Calu3 (cell line): Measurements from ENCODE around the gene STK39. TPM values are rescaled to one million over a fixed set of nuclear protein-coding genes. Genes with fewer than 3 reads are reported as not detected.

ENCODE experiments used
- BruUV-seq: library from RNA; stranded (reverse); fragments of 400-500 nt; replicated peaks from 2 replicates; lab custom pipeline; 2021; lab: Mats Ljungman, UMichigan
- CTCF ChIA-PET: fragments of 300-600 bp; sonication (Branson Sonifier 250); formaldehyde crosslinking; loops from one replicate; lab custom pipeline; 2022; ENCODE audit warnings: antibody characterized with exemption; lab: Charles Lee
- DNase-seq: peaks from one replicate; pipeline ENCODE4 v3.0.0; 2022
- H3K27ac Mint-ChIP-seq: one replicate; pipeline ENCODE4 v1.8.0; 2022; ENCODE audit warnings: mixed read lengths; ENCODE audit not compliant: unreplicated experiment
- H3K27me3 Mint-ChIP-seq: one replicate; pipeline ENCODE4 v1.8.0; 2022; ENCODE audit warnings: mixed read lengths; ENCODE audit not compliant: unreplicated experiment
- H3K36me3 Mint-ChIP-seq: one replicate; pipeline ENCODE4 v1.8.0; 2022; ENCODE audit warnings: mild to moderate bottlenecking, moderate library complexity, mixed read lengths; ENCODE audit not compliant: insufficient read depth, unreplicated experiment
- H3K4me1 Mint-ChIP-seq: one replicate; pipeline ENCODE4 v1.8.0; 2022; ENCODE audit warnings: mild to moderate bottlenecking, low read depth, mixed read lengths; ENCODE audit not compliant: unreplicated experiment
- H3K4me3 Mint-ChIP-seq: one replicate; pipeline ENCODE4 v1.8.0; 2022; ENCODE audit warnings: mild to moderate bottlenecking, low read depth, moderate library complexity, mixed read lengths; ENCODE audit not compliant: unreplicated experiment
- H3K9me3 Mint-ChIP-seq: one replicate; pipeline ENCODE4 v1.8.0; 2022; ENCODE audit warnings: low read depth, mixed read lengths; ENCODE audit not compliant: unreplicated experiment
- intact Hi-C: fragments of 100-400 bp; cut with micrococcal nuclease; formaldehyde crosslinking; loops from one replicate; pipeline ENCODE4 v1.10.0; 2022; ENCODE audit not compliant: unreplicated experiment
- total RNA-seq: library from RNA; stranded (reverse); gene quantifications from 2 replicates; pipeline ENCODE4 v1.2.3, GENCODE V29; 2022
- TF ChIP-seq, protein P1 (sequence below): fragments of 200-600 bp; IDR thresholded peaks from one replicate; pipeline ENCODE4 v1.8.0; 2022; ENCODE audit warnings: antibody characterized with exemption; ENCODE audit not compliant: unreplicated experiment

STK39 gene
- total RNA-seq, 1 experiment from 2014 or later = 110 TPM

DNA sequence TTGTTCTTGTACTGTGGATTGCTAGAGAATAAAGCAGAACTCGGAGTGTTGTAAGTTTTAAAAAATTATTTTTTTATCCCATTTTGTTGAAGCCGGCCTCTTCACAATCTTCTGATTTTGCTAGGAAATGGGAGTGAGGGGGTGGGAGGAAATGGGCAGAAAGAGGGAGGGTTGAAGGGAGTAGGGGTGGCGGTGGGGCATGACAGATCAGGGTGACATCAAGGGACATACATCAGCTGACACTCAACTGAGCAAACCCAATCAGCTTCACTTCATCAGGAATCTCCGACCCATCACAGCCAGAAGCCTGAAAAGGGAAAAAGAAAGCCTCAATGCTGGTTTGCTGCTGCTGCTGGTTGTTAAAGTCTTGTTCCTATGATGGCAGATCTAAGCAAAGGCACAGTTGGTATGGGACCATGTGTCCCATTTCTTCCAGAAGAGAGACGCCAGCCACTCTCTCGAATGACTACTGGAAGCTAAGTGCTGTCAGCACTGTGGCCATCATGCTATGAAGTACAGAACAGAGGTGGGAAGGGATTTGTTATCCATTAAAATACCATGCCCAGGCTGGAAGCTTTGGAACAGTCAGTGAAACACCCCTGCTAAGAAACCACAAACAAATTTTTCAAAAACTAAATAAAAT lies 292.0 kb downstream of the STK39 start:
- Mint-ChIP-seq H3K36me3 (peaks cover 11% of the 10 kb centered on the region), H3K4me1 (no peaks in the 10 kb centered on the region), H3K27ac (no peak overlapping the region), H3K4me3 (no peak overlapping the region), H3K9me3 (no peaks in the 10 kb centered on the region), H3K27me3 (no peaks in the 10 kb centered on the region)
- BruUV-seq = no TSS peak
- no peak for DNase-seq
- intact Hi-C loops = no loop called here
- CTCF ChIA-PET = no interaction called here
- TF ChIP-seq, protein P1, sequence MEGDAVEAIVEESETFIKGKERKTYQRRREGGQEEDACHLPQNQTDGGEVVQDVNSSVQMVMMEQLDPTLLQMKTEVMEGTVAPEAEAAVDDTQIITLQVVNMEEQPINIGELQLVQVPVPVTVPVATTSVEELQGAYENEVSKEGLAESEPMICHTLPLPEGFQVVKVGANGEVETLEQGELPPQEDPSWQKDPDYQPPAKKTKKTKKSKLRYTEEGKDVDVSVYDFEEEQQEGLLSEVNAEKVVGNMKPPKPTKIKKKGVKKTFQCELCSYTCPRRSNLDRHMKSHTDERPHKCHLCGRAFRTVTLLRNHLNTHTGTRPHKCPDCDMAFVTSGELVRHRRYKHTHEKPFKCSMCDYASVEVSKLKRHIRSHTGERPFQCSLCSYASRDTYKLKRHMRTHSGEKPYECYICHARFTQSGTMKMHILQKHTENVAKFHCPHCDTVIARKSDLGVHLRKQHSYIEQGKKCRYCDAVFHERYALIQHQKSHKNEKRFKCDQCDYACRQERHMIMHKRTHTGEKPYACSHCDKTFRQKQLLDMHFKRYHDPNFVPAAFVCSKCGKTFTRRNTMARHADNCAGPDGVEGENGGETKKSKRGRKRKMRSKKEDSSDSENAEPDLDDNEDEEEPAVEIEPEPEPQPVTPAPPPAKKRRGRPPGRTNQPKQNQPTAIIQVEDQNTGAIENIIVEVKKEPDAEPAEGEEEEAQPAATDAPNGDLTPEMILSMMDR = no peak

DNA sequence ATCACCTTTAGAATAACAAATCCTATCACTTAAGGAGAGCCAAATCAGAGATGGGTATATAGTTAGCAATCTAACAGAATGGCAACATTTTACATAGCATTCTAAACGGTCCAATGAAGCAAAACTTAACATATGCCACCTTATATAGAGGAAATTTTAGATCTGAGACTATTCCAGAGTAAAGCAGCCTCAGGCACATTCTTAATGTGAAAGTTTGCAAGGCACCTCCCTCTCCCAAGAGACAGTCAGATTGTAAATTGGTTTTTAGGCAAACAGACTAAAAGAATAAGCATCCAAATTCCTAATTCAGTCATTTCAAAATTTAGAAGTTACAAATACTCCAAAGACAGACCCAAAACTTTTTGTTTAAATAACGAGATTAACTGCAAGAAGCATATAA lies 292.9 kb downstream of the STK39 start:
- intact Hi-C loops = no loop called here
- DNase-seq = no peak

GRCh38 chr2:167953776-167954175 lies 293.6 kb downstream of the STK39 start:
- H3K27me3 Mint-ChIP-seq = no peaks in the 10 kb centered on the region
- peaks cover 4% of the 10 kb centered on the region for H3K36me3 Mint-ChIP-seq
- no peak for DNase-seq
- no peaks in the 10 kb centered on the region for H3K9me3 Mint-ChIP-seq
- CTCF ChIA-PET = no interaction called here
- no peak overlapping the region for H3K4me3 Mint-ChIP-seq
- no TSS peak for BruUV-seq
- intact Hi-C loops = no loop called here
- H3K4me1 Mint-ChIP-seq = no peaks in the 10 kb centered on the region
- TF ChIP-seq, protein P1 = no peak
- no peak overlapping the region for H3K27ac Mint-ChIP-seq

More for the DNA sequence above, 292.9 kb downstream of the STK39 start:
- H3K4me3 Mint-ChIP-seq = no peak overlapping the region
- peaks cover 8% of the 10 kb centered on the region for H3K36me3 Mint-ChIP-seq
- BruUV-seq = no TSS peak
- no peaks in the 10 kb centered on the region for H3K27me3 Mint-ChIP-seq
- no peak overlapping the region for H3K27ac Mint-ChIP-seq
- H3K9me3 Mint-ChIP-seq = no peaks in the 10 kb centered on the region
- CTCF ChIA-PET = no interaction called here
- TF ChIP-seq, protein P1 = no peak
- no peaks in the 10 kb centered on the region for H3K4me1 Mint-ChIP-seq

DNA sequence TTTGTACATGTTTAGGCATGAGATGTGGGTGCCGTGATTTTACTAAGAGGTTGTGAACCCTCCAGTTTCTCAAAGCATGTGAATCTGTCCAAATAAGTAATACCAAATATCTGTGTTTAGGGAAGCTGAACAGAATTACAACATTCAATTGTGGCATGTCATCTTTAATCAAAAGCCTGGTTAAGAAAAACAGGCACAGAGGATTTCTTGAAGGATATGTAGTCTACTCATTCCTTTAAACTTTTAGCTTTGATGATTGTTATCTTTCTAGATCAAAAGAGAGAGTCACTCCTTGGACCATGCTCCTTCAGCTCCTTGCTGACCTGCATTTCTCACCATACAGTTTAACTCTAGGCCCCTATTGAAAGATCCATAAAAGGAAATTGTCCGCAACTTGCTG lies 296.8 kb downstream of the STK39 start:
- Mint-ChIP-seq H3K9me3 (no peaks in the 10 kb centered on the region), H3K36me3 (no peaks in the 10 kb centered on the region), H3K4me1 (no peaks in the 10 kb centered on the region), H3K4me3 (no peak overlapping the region), H3K27me3 (no peaks in the 10 kb centered on the region), H3K27ac (no peak overlapping the region)
- intact Hi-C loops = no loop called here
- BruUV-seq = no TSS peak
- no peak for DNase-seq
- TF ChIP-seq, protein P1 = no peak
- CTCF ChIA-PET = interaction anchor here (0.8 kb wide), 1 partner anchor 123 kb away, joined by 3 read pairs; no protein-coding TSS in a partner anchor
